BLaER1 treated with 17β-estradiol and CSF1 and Interleukin-3, amounts not matched to agents 10 nM and 100 nM (cell line): ENCODE measurements around the gene IGFL1.
"Not testable (repeated sequence)": the region's sequence is repeated elsewhere in the genome, so short reads cannot be mapped to it uniquely, and the experiment has no call there.

Experiments used
- H3K27ac ChIP-seq, 11 experiments: shearing (Covaris generic); formaldehyde crosslinking; 2 replicates each; pipeline ENCODE4 v1.8.1; 2022
- H3K27me3 ChIP-seq, 11 experiments: shearing (Covaris generic); formaldehyde crosslinking; 2 replicates each; pipeline ENCODE4 v1.8.1; 2022
- H3K36me3 ChIP-seq, 11 experiments: shearing (Covaris generic); formaldehyde crosslinking; 2 replicates each; pipeline ENCODE4 v1.8.1; 2022
- H3K4me1 ChIP-seq, 10 experiments: shearing (Covaris generic); formaldehyde crosslinking; 2 replicates each; pipeline ENCODE4 v1.8.1; 2022
- H3K4me2 ChIP-seq, 11 experiments: shearing (Covaris generic); formaldehyde crosslinking; 2 replicates each; pipeline ENCODE4 v1.8.1; 2022
- H3K4me3 ChIP-seq, 10 experiments: shearing (Covaris generic); formaldehyde crosslinking; 2 replicates each; pipeline ENCODE4 v1.8.1; 2022
- H3K9ac ChIP-seq, 11 experiments: shearing (Covaris generic); formaldehyde crosslinking; 2 replicates each; pipeline ENCODE4 v1.8.1; 2022
- H3K9me3 ChIP-seq, 11 experiments: shearing (Covaris generic); formaldehyde crosslinking; replicated peaks in 1 of 11; 2 replicates each; pipeline ENCODE4 v1.8.1; 2022
- H4K20me1 ChIP-seq, 11 experiments: shearing (Covaris generic); formaldehyde crosslinking; 2 replicates each; pipeline ENCODE4 v1.8.1; 2022
- Cebpa-rat ChIP-seq, 11 experiments: shearing (Covaris generic); IDR thresholded peaks; 2 replicates each; pipeline ENCODE4 v1.8.1; 2022

The IGFL1 gene

GRCh38 chr19:46205183-46205984 is 24.2 kb upstream of the IGFL1 start:
- Histone ChIP-seq H3K4me3 (no peak overlapping the region), H3K4me2 (no peak overlapping the region), H3K27me3 (peaks cover 0 to 16% (median 0%) of the 10 kb centered on the region in 11 experiments; a peak in 4 of 22 replicates), H3K9me3 (no peaks in the 10 kb centered on the region), H4K20me1 (peaks cover 0 to 12% (median 0%) of the 10 kb centered on the region in 11 experiments; a peak in 1 of 22 replicates), H3K27ac (no peak overlapping the region), H3K4me1 (peaks cover 0 to 14% (median 11%) of the 10 kb centered on the region in 10 experiments; a peak in 13 of 20 replicates), H3K9ac (no peak overlapping the region), H3K36me3 (no peaks in the 10 kb centered on the region)
- TF ChIP-seq Cebpa-rat (IDR thresholded peaks at IDR 0.05), result no peak

GRCh38 chr19:46206176-46206575 is 23.4 kb upstream of the IGFL1 start:
- Histone ChIP-seq H3K4me1 (peaks cover 0 to 15% (median 11%) of the 10 kb centered on the region in 10 experiments; a peak in 13 of 20 replicates), H3K27me3 (peaks cover 0 to 16% (median 0%) of the 10 kb centered on the region in 11 experiments; a peak in 4 of 22 replicates), H4K20me1 (peaks cover 0 to 12% (median 0%) of the 10 kb centered on the region in 11 experiments; a peak in 1 of 22 replicates), H3K36me3 (no peaks in the 10 kb centered on the region), H3K4me2 (no peak overlapping the region), H3K9ac (no peak overlapping the region), H3K4me3 (no peak overlapping the region), H3K27ac (no peak overlapping the region), H3K9me3 (no peaks in the 10 kb centered on the region)
- TF ChIP-seq Cebpa-rat (IDR thresholded peaks at IDR 0.05), result no peak

GRCh38 chr19:46206682-46207081 is 22.9 kb upstream of the IGFL1 start:
- Histone ChIP-seq H3K27me3 (peaks cover 0 to 16% (median 0%) of the 10 kb centered on the region in 11 experiments; a peak in 4 of 22 replicates), H3K27ac (no peak overlapping the region), H4K20me1 (peaks cover 0 to 12% (median 0%) of the 10 kb centered on the region in 11 experiments; a peak in 1 of 22 replicates), H3K4me2 (no peak overlapping the region), H3K9me3 (no peaks in the 10 kb centered on the region), H3K36me3 (no peaks in the 10 kb centered on the region), H3K4me3 (no peak overlapping the region), H3K4me1 (peaks cover 0 to 15% (median 11%) of the 10 kb centered on the region in 10 experiments; a peak in 13 of 20 replicates), H3K9ac (no peak overlapping the region)
- TF ChIP-seq Cebpa-rat (IDR thresholded peaks at IDR 0.05), result no peak

- not testable (repeated sequence) for H3K27ac ChIP-seq, H3K9ac ChIP-seq, H3K4me2 ChIP-seq, H3K36me3 ChIP-seq, H3K9me3 ChIP-seq, H3K4me3 ChIP-seq
- Histone ChIP-seq H3K27me3 (peaks cover 0 to 12% (median 0%) of the 10 kb centered on the region in 11 experiments; a peak in 3 of 22 replicates), H3K4me1 (peaks cover 0 to 15% (median 11%) of the 10 kb centered on the region in 10 experiments; a peak in 13 of 20 replicates), H4K20me1 (peaks cover 0 to 12% (median 0%) of the 10 kb centered on the region in 11 experiments; a peak in 1 of 22 replicates)
Observed at GRCh38 chr19:46207858-46208257, 21.7 kb upstream of the IGFL1 start.

- Histone ChIP-seq H3K9me3 (no peaks in the 10 kb centered on the region), H3K27ac (no peak overlapping the region), H4K20me1 (peaks cover 0 to 23% (median 0%) of the 10 kb centered on the region in 11 experiments; a peak in 3 of 22 replicates), H3K4me1 (peaks cover 0 to 15% (median 11%) of the 10 kb centered on the region in 10 experiments; a peak in 13 of 20 replicates), H3K9ac (no peak overlapping the region), H3K4me2 (peak overlapping the region in 4 of 11 experiments; percentile 9 to 43 (median 22); a peak in 3 of 22 replicates), H3K36me3 (no peaks in the 10 kb centered on the region), H3K4me3 (no peak overlapping the region), H3K27me3 (peaks cover 0 to 16% (median 0%) of the 10 kb centered on the region in 11 experiments; a peak in 1 of 22 replicates)
- no peak for TF ChIP-seq Cebpa-rat (IDR thresholded peaks at IDR 0.05)
Observed at GRCh38 chr19:46209051-46209450, 20.5 kb upstream of the IGFL1 start.

- Histone ChIP-seq H3K36me3 (no peaks in the 10 kb centered on the region), H3K9ac (no peak overlapping the region), H3K4me1 (peaks cover 0 to 15% (median 11%) of the 10 kb centered on the region in 10 experiments; a peak in 13 of 20 replicates), H3K27ac (no peak overlapping the region), H4K20me1 (peaks cover 0 to 23% (median 0%) of the 10 kb centered on the region in 11 experiments; a peak in 3 of 22 replicates), H3K9me3 (no peaks in the 10 kb centered on the region), H3K4me3 (no peak overlapping the region), H3K27me3 (peaks cover 0 to 16% (median 0%) of the 10 kb centered on the region in 11 experiments; a peak in 1 of 22 replicates), H3K4me2 (peak overlapping the region in 8 of 11 experiments; percentile 5 to 45 (median 24); a peak in 11 of 22 replicates)
- no peak for TF ChIP-seq Cebpa-rat (IDR thresholded peaks at IDR 0.05)
Observed at GRCh38 chr19:46209472-46209871, 20.1 kb upstream of the IGFL1 start.

GRCh38 chr19:46210669-46211068 is 18.9 kb upstream of the IGFL1 start:
- H3K36me3 ChIP-seq, result no peaks in the 10 kb centered on the region
- peak overlapping the region in 1 of 11 experiments; percentile 15; a peak in 2 of 22 replicates for H3K4me2 ChIP-seq
- no peaks in the 10 kb centered on the region for H3K9me3 ChIP-seq
- H4K20me1 ChIP-seq, result peaks cover 0 to 23% (median 0%) of the 10 kb centered on the region in 11 experiments; a peak in 3 of 22 replicates
- H3K4me3 ChIP-seq, result no peak overlapping the region
- peaks cover 0 to 16% (median 0%) of the 10 kb centered on the region in 11 experiments; a peak in 1 of 22 replicates for H3K27me3 ChIP-seq
- TF ChIP-seq Cebpa-rat (IDR thresholded peaks at IDR 0.05), result no peak
- peaks cover 0 to 15% (median 11%) of the 10 kb centered on the region in 10 experiments; a peak in 13 of 20 replicates for H3K4me1 ChIP-seq
- no peak overlapping the region for H3K9ac ChIP-seq
- no peak overlapping the region for H3K27ac ChIP-seq

GRCh38 chr19:46211201-46211881 is 18.2 kb upstream of the IGFL1 start:
- no peak for TF ChIP-seq Cebpa-rat (IDR thresholded peaks at IDR 0.05)
- H3K4me1 ChIP-seq, result peaks cover 0 to 15% (median 11%) of the 10 kb centered on the region in 10 experiments; a peak in 13 of 20 replicates
- peaks cover 0 to 16% (median 0%) of the 10 kb centered on the region in 11 experiments; a peak in 1 of 22 replicates for H3K27me3 ChIP-seq
- H3K36me3 ChIP-seq, result no peaks in the 10 kb centered on the region
- no peak overlapping the region for H3K4me3 ChIP-seq
- H3K27ac ChIP-seq, result no peak overlapping the region
- H3K9ac ChIP-seq, result no peak overlapping the region
- peaks cover 0 to 23% (median 0%) of the 10 kb centered on the region in 11 experiments; a peak in 3 of 22 replicates for H4K20me1 ChIP-seq
- no peak overlapping the region for H3K4me2 ChIP-seq
- no peaks in the 10 kb centered on the region for H3K9me3 ChIP-seq

GRCh38 chr19:46212592-46212991 is 16.9 kb upstream of the IGFL1 start:
- not testable (repeated sequence) for H3K36me3 ChIP-seq, H3K4me2 ChIP-seq
- H3K27me3 ChIP-seq, result peaks cover 0 to 16% (median 0%) of the 10 kb centered on the region in 11 experiments; a peak in 1 of 22 replicates

More at GRCh38 chr19:46212592-46212991, 16.9 kb upstream of the IGFL1 start:
- H3K27ac ChIP-seq, H3K4me3 ChIP-seq, H3K9me3 ChIP-seq, H3K9ac ChIP-seq: not testable (repeated sequence)
- Histone ChIP-seq H4K20me1 (peaks cover 0 to 23% (median 0%) of the 10 kb centered on the region in 11 experiments; a peak in 3 of 22 replicates), H3K4me1 (peaks cover 0 to 15% (median 11%) of the 10 kb centered on the region in 10 experiments; a peak in 13 of 20 replicates)
